ENCODE data around the gene CYTH1.

CYTH1 gene

DNA sequence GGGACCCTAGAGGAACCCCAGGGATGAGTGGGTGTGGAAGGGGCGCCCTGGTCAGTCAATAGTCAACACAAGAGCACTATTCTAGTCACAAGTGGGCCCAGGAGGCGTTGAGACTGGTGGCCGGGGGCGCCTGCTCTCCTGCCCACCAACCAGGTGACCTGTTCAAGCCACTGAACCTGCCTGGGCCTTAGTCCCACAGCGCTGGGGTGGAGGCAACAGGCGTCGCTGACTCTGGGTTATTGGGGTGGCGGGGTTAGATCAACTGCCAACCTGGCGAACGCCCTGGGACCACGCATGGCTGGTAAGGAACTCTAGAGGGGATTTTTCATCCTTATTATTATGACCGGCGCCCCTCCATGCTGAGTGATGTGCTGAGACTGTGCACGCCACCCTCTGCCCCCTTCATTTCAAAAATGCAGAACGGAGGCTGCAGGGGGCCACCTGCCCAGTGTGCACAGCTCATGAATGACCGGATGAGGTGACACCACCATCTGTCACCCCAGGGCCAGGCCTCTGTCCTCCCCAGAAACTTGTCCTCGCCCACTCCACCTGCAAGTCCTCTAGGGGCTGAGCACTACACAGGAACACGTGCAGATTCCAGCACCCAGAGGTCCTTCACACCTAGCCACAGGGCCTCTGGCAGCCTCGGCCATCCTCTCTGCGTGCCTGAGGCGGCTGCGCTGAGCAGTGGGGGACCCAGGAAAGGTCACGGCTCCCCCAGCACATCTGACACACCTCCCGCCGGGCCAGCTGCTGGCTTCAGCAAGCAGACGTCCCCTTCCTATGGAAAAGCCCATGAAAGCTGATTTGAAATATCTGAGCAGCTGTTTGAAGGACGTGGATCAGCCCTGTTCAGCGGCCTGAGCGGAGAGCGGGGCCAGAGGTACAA, 153.3 kb downstream of the CYTH1 start:
- DNase-seq (ENCODE audit: insufficient read length, low spot score) (no peak), FAIRE-seq (no peak)
- TF ChIP-seq, protein P1, sequence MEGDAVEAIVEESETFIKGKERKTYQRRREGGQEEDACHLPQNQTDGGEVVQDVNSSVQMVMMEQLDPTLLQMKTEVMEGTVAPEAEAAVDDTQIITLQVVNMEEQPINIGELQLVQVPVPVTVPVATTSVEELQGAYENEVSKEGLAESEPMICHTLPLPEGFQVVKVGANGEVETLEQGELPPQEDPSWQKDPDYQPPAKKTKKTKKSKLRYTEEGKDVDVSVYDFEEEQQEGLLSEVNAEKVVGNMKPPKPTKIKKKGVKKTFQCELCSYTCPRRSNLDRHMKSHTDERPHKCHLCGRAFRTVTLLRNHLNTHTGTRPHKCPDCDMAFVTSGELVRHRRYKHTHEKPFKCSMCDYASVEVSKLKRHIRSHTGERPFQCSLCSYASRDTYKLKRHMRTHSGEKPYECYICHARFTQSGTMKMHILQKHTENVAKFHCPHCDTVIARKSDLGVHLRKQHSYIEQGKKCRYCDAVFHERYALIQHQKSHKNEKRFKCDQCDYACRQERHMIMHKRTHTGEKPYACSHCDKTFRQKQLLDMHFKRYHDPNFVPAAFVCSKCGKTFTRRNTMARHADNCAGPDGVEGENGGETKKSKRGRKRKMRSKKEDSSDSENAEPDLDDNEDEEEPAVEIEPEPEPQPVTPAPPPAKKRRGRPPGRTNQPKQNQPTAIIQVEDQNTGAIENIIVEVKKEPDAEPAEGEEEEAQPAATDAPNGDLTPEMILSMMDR (IDR thresholded peaks at IDR 0.05; ENCODE audit: insufficient read depth, missing control alignments) = no peak

DNA sequence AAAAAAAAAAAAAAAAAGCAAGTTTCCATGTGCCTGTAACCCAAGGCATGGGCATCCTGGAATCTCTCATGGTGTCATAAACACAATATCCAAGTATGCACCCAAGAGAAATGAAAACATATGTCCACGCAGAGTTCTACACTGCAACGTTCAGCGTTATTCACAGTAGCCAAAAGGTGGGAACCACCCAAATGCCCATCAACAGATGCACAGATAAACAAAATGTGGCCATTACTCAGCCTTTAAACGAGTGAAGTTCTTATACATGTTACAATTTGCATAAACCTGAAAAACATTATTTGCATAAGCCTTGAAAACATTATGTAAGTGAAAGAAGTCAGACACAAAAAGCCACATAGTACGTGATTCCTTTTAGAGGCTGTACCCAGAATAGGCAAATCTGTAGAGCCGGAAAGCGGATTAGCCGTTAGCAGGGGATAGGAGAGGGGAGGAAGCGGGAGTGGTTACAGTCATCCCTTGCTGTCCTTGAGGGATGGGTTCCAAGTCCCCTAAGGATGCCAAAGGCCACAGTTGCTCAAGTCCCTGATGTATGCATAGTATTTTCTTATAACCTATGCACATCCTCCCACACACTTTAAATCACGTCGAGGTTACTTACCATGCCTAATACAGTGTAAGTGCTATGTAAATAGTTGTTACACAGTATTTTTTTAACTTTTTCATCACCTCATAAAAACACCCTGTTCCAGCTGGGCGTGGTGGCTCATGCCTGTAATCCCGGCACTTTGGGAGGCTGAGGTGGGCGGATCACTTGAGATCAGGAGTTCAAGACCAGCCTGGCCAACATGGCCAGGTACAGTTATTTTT, 157.5 kb downstream of the CYTH1 start:
- FAIRE-seq = peak; percentile 88
- peak; percentile 50 for DNase-seq (ENCODE audit: insufficient read length, low spot score)
- TF ChIP-seq, protein P1 (IDR thresholded peaks at IDR 0.05; ENCODE audit: insufficient read depth, missing control alignments) = no peak

Measured in D721Med (cell line).